Trophoblast cell (in vitro differentiated cells and primary cell): Measurements from ENCODE around the gene RPTOR.
"Not testable (repeated sequence)": the region's sequence is repeated elsewhere in the genome, so short reads cannot be mapped to it uniquely, and the experiment has no call there.

Experiments used
- DNase-seq, 2 donors: peaks; one replicate each; pipeline ENCODE4 v3.0.0-alpha.2; 2016
- H2AFZ ChIP-seq: 2 replicates; pipeline ENCODE4 v1.6.1; 2013; ENCODE audit warnings: low read length, moderate library complexity, mild to moderate bottlenecking; ENCODE audit not compliant: insufficient read depth, poor library complexity
- H2AK5ac ChIP-seq: 2 replicates; pipeline ENCODE4 v1.6.1; 2013; ENCODE audit warnings: mild to moderate bottlenecking, low read length
- H2BK120ac ChIP-seq: 2 replicates; pipeline ENCODE4 v1.6.1; 2013; ENCODE audit warnings: low read length, mild to moderate bottlenecking, moderate library complexity; ENCODE audit not compliant: insufficient read depth, poor library complexity
- H2BK12ac ChIP-seq: 2 replicates; pipeline ENCODE4 v1.6.1; 2013; ENCODE audit warnings: mild to moderate bottlenecking, low read length, moderate library complexity
- H2BK5ac ChIP-seq: 2 replicates; pipeline ENCODE4 v1.6.1; 2013; ENCODE audit warnings: low read length, low read depth, moderate library complexity, mild to moderate bottlenecking; ENCODE audit not compliant: poor library complexity
- H3K14ac ChIP-seq: 2 replicates; pipeline ENCODE4 v1.6.1; 2013; ENCODE audit warnings: mild to moderate bottlenecking, low read length
- H3K18ac ChIP-seq: 2 replicates; pipeline ENCODE4 v1.6.1; 2013; ENCODE audit warnings: mild to moderate bottlenecking, low read length
- H3K23ac ChIP-seq: 2 replicates; pipeline ENCODE4 v1.6.1; 2013; ENCODE audit warnings: low read length
- H3K27ac ChIP-seq: 2 replicates; pipeline ENCODE4 v1.5.1; 2013; ENCODE audit warnings: low read depth, mild to moderate bottlenecking, inconsistent platforms, low read length, moderate library complexity
- H3K27me3 ChIP-seq: 2 replicates; pipeline ENCODE4 v1.6.1; 2013; ENCODE audit warnings: inconsistent platforms, mild to moderate bottlenecking, low read length, moderate library complexity; ENCODE audit not compliant: insufficient read depth
- H3K36me3 ChIP-seq, 2 experiments: 1 replicate in 1 of 2; 2 replicates in 1 of 2; pipeline ENCODE4 v1.6.1; 2013; ENCODE audit warnings: low read length in 2 of 2, mild to moderate bottlenecking in 2 of 2, moderate library complexity in 1 of 2; ENCODE audit not compliant: insufficient read depth in 2 of 2, control insufficient read depth in 1 of 2
- H3K4ac ChIP-seq: 2 replicates; pipeline ENCODE4 v1.6.1; 2013; ENCODE audit warnings: low read depth, mild to moderate bottlenecking, low read length, moderate library complexity
- H3K4me1 ChIP-seq, 2 experiments: 1 replicate in 1 of 2; 2 replicates in 1 of 2; pipeline ENCODE4 v1.6.1; 2013; ENCODE audit warnings: low read length in 2 of 2, mild to moderate bottlenecking in 2 of 2, moderate library complexity in 1 of 2; ENCODE audit not compliant: insufficient read depth in 2 of 2, control insufficient read depth in 1 of 2
- H3K4me2 ChIP-seq: 2 replicates; pipeline ENCODE4 v1.6.1; 2013; ENCODE audit warnings: inconsistent platforms, mild to moderate bottlenecking, low read length, moderate library complexity
- H3K4me3 ChIP-seq: 2 replicates; pipeline ENCODE4 v1.5.1; 2013; ENCODE audit warnings: mild to moderate bottlenecking, low read depth, low read length, inconsistent platforms
- H3K79me1 ChIP-seq: one replicate; pipeline ENCODE4 v1.6.1; 2013; ENCODE audit warnings: low read length
- H3K79me2 ChIP-seq: 2 replicates; pipeline ENCODE4 v1.6.1; 2013; ENCODE audit warnings: low read length, mild to moderate bottlenecking; ENCODE audit not compliant: control insufficient read depth, insufficient read depth, poor library complexity
- H3K9ac ChIP-seq: 2 replicates; pipeline ENCODE4 v1.6.1; 2013; ENCODE audit warnings: mild to moderate bottlenecking, low read length
- H3K9me3 ChIP-seq: 2 replicates; pipeline ENCODE4 v1.6.1; 2013; ENCODE audit warnings: low read depth, mild to moderate bottlenecking, control low read depth, inconsistent platforms, low read length; ENCODE audit not compliant: insufficient read depth
- H4K12ac ChIP-seq: 2 replicates; pipeline ENCODE4 v1.6.1; 2013; ENCODE audit warnings: low read depth, mild to moderate bottlenecking, low read length, moderate library complexity
- H4K8ac ChIP-seq: 2 replicates; pipeline ENCODE4 v1.6.1; 2013; ENCODE audit warnings: low read depth, mild to moderate bottlenecking, low read length, moderate library complexity
- H4K91ac ChIP-seq: one replicate; pipeline ENCODE4 v1.6.1; 2013; ENCODE audit warnings: low read depth, mild to moderate bottlenecking, low read length, moderate library complexity
- WGBS: extraction: QIAGEN DNeasy Blood & Tissue Kit; methylation state at CpG from one replicate; pipeline ENCODE4 v1.1.7; 2013; ENCODE audit warnings: missing lambda C conversion rate; ENCODE audit not compliant: insufficient read length, insufficient coverage; ENCODE audit errors: extremely low coverage; 5-methylcytosine and 5-hydroxymethylcytosine counted together

RPTOR gene

GRCh38 chr17:80796430-80796861 lies 251.8 kb downstream of the RPTOR start:
- Histone ChIP-seq H3K9ac (no peak overlapping the region), H4K91ac (no peak overlapping the region), H2AK5ac (no peak overlapping the region), H3K23ac (no peak overlapping the region), H2BK120ac (no peak overlapping the region), H3K79me2 (no peaks in the 10 kb centered on the region), H3K18ac (no peak overlapping the region), H3K4me1 (peaks cover 5 to 10% of the 10 kb centered on the region in 2 experiments), H3K4ac (no peak overlapping the region), H3K4me3 (no peak overlapping the region), H3K36me3 (peaks cover 4% of the 10 kb centered on the region in 2 experiments), H3K9me3 (peaks cover 6% of the 10 kb centered on the region), H2BK12ac (no peak overlapping the region), H3K79me1 (peaks cover 2% of the 10 kb centered on the region), H4K12ac (no peak overlapping the region), H3K4me2 (no peak overlapping the region), H3K27ac (no peak overlapping the region), H4K8ac (no peak overlapping the region), H3K27me3 (no peaks in the 10 kb centered on the region), H3K14ac (no peak overlapping the region), H2BK5ac (no peak overlapping the region), H2AFZ (no peak overlapping the region)
- no peak for DNase-seq
- WGBS: no CpG with 5 or more reads among the region's 9 CpGs

- H4K91ac ChIP-seq, H2BK12ac ChIP-seq, H2AFZ ChIP-seq, H4K12ac ChIP-seq, DNase-seq, H3K14ac ChIP-seq, H3K4me1 ChIP-seq, H3K27ac ChIP-seq, H3K4me3 ChIP-seq, H4K8ac ChIP-seq, H3K9me3 ChIP-seq, H3K18ac ChIP-seq, H2BK120ac ChIP-seq, H3K4me2 ChIP-seq, H2AK5ac ChIP-seq, H3K79me1 ChIP-seq, H2BK5ac ChIP-seq, H3K9ac ChIP-seq, H3K23ac ChIP-seq, H3K36me3 ChIP-seq, H3K79me2 ChIP-seq, H3K4ac ChIP-seq, H3K27me3 ChIP-seq: not testable (repeated sequence)
- WGBS: no CpG with 5 or more reads among the region's 5 CpGs
Observed at GRCh38 chr17:80797222-80797621, 252.6 kb downstream of the RPTOR start.

- H3K27me3 ChIP-seq: no peaks in the 10 kb centered on the region
- H3K4me2 ChIP-seq: no peak overlapping the region
- H3K36me3 ChIP-seq: peaks cover 4 to 6% of the 10 kb centered on the region in 2 experiments
- no CpG with 5 or more reads among the region's 18 CpGs for WGBS
- H3K23ac ChIP-seq: no peak overlapping the region
- no peaks in the 10 kb centered on the region for H3K79me1 ChIP-seq
- no peaks in the 10 kb centered on the region for H3K79me2 ChIP-seq
- no peak overlapping the region for H2BK5ac ChIP-seq
- H3K9ac ChIP-seq: no peak overlapping the region
- no peak overlapping the region for H2AK5ac ChIP-seq
- H3K27ac ChIP-seq: no peak overlapping the region
- H3K4me3 ChIP-seq: no peak overlapping the region
- H3K4ac ChIP-seq: no peak overlapping the region
- peaks cover 6% of the 10 kb centered on the region for H3K9me3 ChIP-seq
- no peak overlapping the region for H2BK120ac ChIP-seq
- no peak overlapping the region for H2BK12ac ChIP-seq
- H4K8ac ChIP-seq: no peak overlapping the region
- H2AFZ ChIP-seq: no peak overlapping the region
- H3K14ac ChIP-seq: no peak overlapping the region
- peaks cover 2% of the 10 kb centered on the region in 2 experiments for H3K4me1 ChIP-seq
- DNase-seq: peak; percentile 39 to 81
- H3K18ac ChIP-seq: no peak overlapping the region
- no peak overlapping the region for H4K12ac ChIP-seq
- no peak overlapping the region for H4K91ac ChIP-seq
Observed at GRCh38 chr17:80797741-80798594, 253.3 kb downstream of the RPTOR start.

- Histone ChIP-seq H3K27me3 (no peaks in the 10 kb centered on the region), H4K91ac (no peak overlapping the region), H2AK5ac (no peak overlapping the region), H3K18ac (no peak overlapping the region), H3K9ac (no peak overlapping the region), H3K4me1 (no peaks in the 10 kb centered on the region), H2BK5ac (no peak overlapping the region), H3K79me1 (no peaks in the 10 kb centered on the region), H3K4me2 (no peak overlapping the region), H3K4me3 (no peak overlapping the region), H4K8ac (no peak overlapping the region), H2BK120ac (no peak overlapping the region), H3K79me2 (no peaks in the 10 kb centered on the region), H2AFZ (no peak overlapping the region), H3K4ac (no peak overlapping the region), H3K36me3 (peaks cover 2 to 6% of the 10 kb centered on the region in 2 experiments), H4K12ac (no peak overlapping the region), H3K14ac (no peak overlapping the region), H3K9me3 (peaks cover 6% of the 10 kb centered on the region), H2BK12ac (no peak overlapping the region), H3K27ac (no peak overlapping the region), H3K23ac (no peak overlapping the region)
- DNase-seq: no peak
- 100% methylated on average over 1 of the region's 25 CpGs for WGBS
Observed at GRCh38 chr17:80798595-80799537, 254.2 kb downstream of the RPTOR start.
